Epithelial cell of esophagus (primary cell): Measurements from ENCODE around the gene CACTIN.

Experiments
- DNase-seq: peaks from one replicate; pipeline ENCODE4 v3.0.0; 2010; ENCODE audit warnings: low read depth
- H3K4me3 ChIP-seq: 2 replicates; pipeline ENCODE4 v1.5.1; 2011; ENCODE audit warnings: mild to moderate bottlenecking, low read length, control low read depth
- TF ChIP-seq, protein P1 (sequence below): IDR thresholded peaks from 2 replicates; pipeline ENCODE4 v1.5.1; 2011; ENCODE audit warnings: low read depth, mild to moderate bottlenecking, low read length, control low read depth, inconsistent platforms; ENCODE audit not compliant: insufficient read depth; ENCODE audit errors: missing control alignments

Gene CACTIN

GRCh38 chr19:3638208-3639193, 11.9 kb upstream of the CACTIN start:
- H3K4me3 ChIP-seq, result no peak overlapping the region
- TF ChIP-seq, protein P1, sequence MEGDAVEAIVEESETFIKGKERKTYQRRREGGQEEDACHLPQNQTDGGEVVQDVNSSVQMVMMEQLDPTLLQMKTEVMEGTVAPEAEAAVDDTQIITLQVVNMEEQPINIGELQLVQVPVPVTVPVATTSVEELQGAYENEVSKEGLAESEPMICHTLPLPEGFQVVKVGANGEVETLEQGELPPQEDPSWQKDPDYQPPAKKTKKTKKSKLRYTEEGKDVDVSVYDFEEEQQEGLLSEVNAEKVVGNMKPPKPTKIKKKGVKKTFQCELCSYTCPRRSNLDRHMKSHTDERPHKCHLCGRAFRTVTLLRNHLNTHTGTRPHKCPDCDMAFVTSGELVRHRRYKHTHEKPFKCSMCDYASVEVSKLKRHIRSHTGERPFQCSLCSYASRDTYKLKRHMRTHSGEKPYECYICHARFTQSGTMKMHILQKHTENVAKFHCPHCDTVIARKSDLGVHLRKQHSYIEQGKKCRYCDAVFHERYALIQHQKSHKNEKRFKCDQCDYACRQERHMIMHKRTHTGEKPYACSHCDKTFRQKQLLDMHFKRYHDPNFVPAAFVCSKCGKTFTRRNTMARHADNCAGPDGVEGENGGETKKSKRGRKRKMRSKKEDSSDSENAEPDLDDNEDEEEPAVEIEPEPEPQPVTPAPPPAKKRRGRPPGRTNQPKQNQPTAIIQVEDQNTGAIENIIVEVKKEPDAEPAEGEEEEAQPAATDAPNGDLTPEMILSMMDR, result no peak
- no peak for DNase-seq

DNA sequence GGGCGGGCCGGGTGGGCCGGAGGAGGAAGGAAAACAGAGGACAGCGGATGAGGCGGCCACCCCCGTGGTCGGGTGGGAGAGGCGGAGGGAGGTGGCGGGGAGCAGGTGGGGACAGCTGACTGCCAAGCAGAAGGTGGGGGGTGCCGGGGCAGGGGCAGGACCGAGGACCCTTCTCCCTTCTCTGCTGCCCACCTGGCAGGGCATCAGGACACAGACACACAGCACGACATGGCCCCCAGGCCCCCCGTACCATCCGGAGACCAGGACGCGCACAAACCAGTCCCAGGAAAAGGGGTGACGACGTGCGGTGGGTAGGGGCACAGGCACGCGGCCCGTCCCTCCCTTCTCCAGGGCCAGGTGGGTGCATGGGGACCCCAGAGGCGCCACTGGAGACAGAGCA, 11.0 kb upstream of the CACTIN start:
- no peak overlapping the region for H3K4me3 ChIP-seq
- TF ChIP-seq, protein P1, result no peak
- no peak for DNase-seq

GRCh38 chr19:3636962-3637361, 10.4 kb upstream of the CACTIN start:
- TF ChIP-seq, protein P1, result no peak
- no peak overlapping the region for H3K4me3 ChIP-seq
- DNase-seq, result no peak

GRCh38 chr19:3636506-3636905, 9.9 kb upstream of the CACTIN start:
- no peak overlapping the region for H3K4me3 ChIP-seq
- TF ChIP-seq, protein P1, result no peak
- DNase-seq, result no peak

GRCh38 chr19:3634496-3635045, 8.0 kb upstream of the CACTIN start:
- no peak for DNase-seq

DNA sequence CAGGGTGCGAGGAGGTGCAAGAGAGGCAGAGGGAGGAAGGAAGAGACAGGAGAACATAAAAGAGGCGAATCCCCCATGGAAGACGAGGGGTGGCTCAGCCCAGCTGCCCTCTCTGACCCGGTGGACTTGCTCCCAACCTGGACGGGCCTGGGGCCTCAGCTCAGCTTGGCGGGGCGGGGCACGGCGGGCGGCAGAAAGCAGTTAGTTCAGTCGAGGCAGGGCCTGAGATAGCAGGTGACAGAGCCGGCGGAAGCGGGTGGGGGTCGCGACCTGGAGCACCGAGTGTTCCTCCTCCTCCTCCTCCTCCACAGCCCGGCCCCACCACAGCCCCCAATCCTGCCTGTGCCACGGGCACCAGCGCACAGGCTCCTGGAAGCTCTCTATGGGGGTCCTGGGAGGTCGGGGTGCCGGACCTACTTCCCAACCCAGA, 7.0 kb upstream of the CACTIN start:
- H3K4me3 ChIP-seq, result no peak overlapping the region
- TF ChIP-seq, protein P1, result no peak
- DNase-seq, result no peak

More at GRCh38 chr19:3634496-3635045, 8.0 kb upstream of the CACTIN start:
- H3K4me3 ChIP-seq, result no peak overlapping the region
- TF ChIP-seq, protein P1, result no peak
